ENCODE results near the gene MED26. TPM values are rescaled to one million over a fixed set of nuclear protein-coding genes. Genes with fewer than 3 reads are reported as not detected.
A peak's percentile ranks its signal among the peaks of the same experiment; 100 is the strongest.

Gene MED26
- total and polyA plus RNA-seq, 2 of the 13 experiments (the other 11 are each of a cell fraction or from before 2014, with no cell fraction given) = 3.5 to 3.8 TPM

DNA sequence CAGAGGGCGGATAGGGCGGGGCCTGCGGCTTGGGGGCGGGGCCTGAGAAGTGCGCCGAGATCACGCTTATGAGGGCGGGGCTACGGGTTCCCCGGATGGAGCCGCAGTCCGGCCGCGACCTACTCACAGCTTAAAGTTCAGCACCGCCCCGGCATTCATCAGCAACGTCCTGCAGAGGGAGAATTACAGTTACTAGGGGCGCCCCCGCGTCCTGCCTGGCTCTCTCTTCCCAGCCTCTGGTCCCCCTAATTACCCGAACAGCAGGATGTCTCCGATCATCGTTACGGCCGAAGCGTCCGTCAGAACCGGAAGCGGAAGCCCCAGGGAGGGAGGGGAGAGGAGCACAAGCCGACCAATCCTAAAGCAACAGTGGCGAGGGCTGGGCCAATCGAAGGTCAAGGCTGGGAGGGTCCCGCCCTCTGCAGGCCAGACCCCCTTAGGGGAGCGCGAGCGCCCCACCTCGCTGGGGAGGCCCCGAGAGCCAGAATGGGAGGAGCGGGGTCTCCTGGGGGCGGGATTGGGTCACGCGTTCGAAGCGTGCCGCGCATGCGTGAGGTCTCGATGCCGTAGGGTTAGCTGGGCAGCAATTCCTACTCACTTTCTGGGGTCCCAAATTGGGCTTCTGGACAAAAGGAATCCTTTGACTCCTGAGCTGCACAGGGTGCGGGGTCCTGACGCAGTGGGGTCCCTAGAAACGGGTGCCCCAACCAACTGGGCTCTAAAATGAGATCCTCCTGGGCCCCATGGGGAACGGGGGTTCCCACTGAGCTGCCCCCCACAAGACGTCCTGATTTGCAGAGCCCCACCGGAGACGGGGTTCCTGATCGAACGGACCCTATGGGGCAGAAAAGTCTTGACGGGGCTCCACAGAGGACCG is 32.1 kb upstream of the MED26 start, which contains the start of gene SMIM7 (continued):
- no peak; the same call in none of the 2 replicates for TF ChIP-seq ZBTB7B (CRISPR knock-in tag; IDR thresholded peaks at IDR 0.05)
- TF ChIP-seq EED (CRISPR knock-in tag; IDR thresholded peaks at IDR 0.05) = 0 out of 2 replicates have a peak, but pooled peaks have one; percentile 12
- TF ChIP-seq ASH2L (IDR thresholded peaks at IDR 0.05; ENCODE audit: insufficient read length, low read depth, low read length) = peak; percentile 95
- TF ChIP-seq, protein P1, sequence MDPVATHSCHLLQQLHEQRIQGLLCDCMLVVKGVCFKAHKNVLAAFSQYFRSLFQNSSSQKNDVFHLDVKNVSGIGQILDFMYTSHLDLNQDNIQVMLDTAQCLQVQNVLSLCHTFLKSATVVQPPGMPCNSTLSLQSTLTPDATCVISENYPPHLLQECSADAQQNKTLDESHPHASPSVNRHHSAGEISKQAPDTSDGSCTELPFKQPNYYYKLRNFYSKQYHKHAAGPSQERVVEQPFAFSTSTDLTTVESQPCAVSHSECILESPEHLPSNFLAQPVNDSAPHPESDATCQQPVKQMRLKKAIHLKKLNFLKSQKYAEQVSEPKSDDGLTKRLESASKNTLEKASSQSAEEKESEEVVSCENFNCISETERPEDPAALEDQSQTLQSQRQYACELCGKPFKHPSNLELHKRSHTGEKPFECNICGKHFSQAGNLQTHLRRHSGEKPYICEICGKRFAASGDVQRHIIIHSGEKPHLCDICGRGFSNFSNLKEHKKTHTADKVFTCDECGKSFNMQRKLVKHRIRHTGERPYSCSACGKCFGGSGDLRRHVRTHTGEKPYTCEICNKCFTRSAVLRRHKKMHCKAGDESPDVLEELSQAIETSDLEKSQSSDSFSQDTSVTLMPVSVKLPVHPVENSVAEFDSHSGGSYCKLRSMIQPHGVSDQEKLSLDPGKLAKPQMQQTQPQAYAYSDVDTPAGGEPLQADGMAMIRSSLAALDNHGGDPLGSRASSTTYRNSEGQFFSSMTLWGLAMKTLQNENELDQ (CRISPR knock-in tag; IDR thresholded peaks at IDR 0.05; ENCODE audit: borderline replicate concordance) = no peak; the same call in 1 of the 2 replicates
- TF ChIP-seq TCF12 (IDR thresholded peaks at IDR 0.05) = no peak
- TF ChIP-seq TCF12 (CRISPR knock-in tag; IDR thresholded peaks at IDR 0.05) = no peak
- 0 out of 2 replicates have a peak, but pooled peaks have one; percentile 25 for TF ChIP-seq ARHGAP35 (CRISPR knock-in tag; IDR thresholded peaks at IDR 0.05; ENCODE audit: borderline replicate concordance)
- no peak; the same call in 2 of the 3 replicates for TF ChIP-seq MXI1 (IDR thresholded peaks at IDR 0.05; ENCODE audit: borderline replicate concordance, low read depth, low read length)
- TF ChIP-seq TFE3 (CRISPR knock-in tag; IDR thresholded peaks at IDR 0.05) = peak; percentile 73
- no peak; the same call in 1 of the 2 replicates for TF ChIP-seq ZNF652 (CRISPR knock-in tag; IDR thresholded peaks at IDR 0.05; ENCODE audit: borderline replicate concordance, low read depth)
- TF ChIP-seq, protein P2, sequence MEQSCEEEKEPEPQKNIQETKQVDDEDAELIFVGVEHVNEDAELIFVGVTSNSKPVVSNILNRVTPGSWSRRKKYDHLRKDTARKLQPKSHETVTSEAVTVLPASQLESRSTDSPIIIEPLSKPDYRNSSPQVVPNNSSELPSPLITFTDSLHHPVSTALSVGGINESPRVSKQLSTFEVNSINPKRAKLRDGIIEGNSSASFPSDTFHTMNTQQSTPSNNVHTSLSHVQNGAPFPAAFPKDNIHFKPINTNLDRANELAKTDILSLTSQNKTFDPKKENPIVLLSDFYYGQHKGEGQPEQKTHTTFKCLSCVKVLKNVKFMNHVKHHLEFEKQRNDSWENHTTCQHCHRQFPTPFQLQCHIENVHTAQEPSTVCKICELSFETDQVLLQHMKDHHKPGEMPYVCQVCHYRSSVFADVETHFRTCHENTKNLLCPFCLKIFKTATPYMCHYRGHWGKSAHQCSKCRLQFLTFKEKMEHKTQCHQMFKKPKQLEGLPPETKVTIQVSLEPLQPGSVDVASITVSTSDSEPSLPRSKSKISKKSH (CRISPR knock-in tag; IDR thresholded peaks at IDR 0.05; ENCODE audit: borderline replicate concordance) = no peak
- peak; percentile 43; the same call in 1 of the 2 replicates for TF ChIP-seq ZNF772 (CRISPR knock-in tag; IDR thresholded peaks at IDR 0.05)
- TF ChIP-seq, protein P3, sequence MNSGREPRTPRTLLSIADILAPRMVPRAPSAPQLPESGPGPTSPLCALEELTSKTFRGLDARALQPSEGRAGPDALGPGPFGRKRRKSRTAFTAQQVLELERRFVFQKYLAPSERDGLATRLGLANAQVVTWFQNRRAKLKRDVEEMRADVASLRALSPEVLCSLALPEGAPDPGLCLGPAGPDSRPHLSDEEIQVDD (CRISPR knock-in tag; IDR thresholded peaks at IDR 0.05; ENCODE audit: borderline replicate concordance) = no peak
- no peak for TF ChIP-seq ADNP (CRISPR knock-in tag; IDR thresholded peaks at IDR 0.05)
- no peak for TF ChIP-seq SMARCC2 (IDR thresholded peaks at IDR 0.05)
- 0 out of 2 replicates have a peak, but pooled peaks have one; percentile 10 for TF ChIP-seq ZNF337 (CRISPR knock-in tag; IDR thresholded peaks at IDR 0.05; ENCODE audit: borderline replicate concordance, low read depth)
- TF ChIP-seq ZNF776 (CRISPR knock-in tag; IDR thresholded peaks at IDR 0.05) = no peak; the same call in 1 of the 2 replicates
- no peak for TF ChIP-seq MBNL3 (CRISPR knock-in tag; conservative IDR thresholded peaks at IDR 0.05)
- peak; percentile 77 for TF ChIP-seq ZNF501 (CRISPR knock-in tag; IDR thresholded peaks at IDR 0.05)
- TF ChIP-seq ZNF556 (CRISPR knock-in tag; IDR thresholded peaks at IDR 0.05; ENCODE audit: borderline replicate concordance) = no peak
- 0 out of 2 replicates have a peak, but pooled peaks have one; percentile 38 for TF ChIP-seq RFXAP (CRISPR knock-in tag; IDR thresholded peaks at IDR 0.05; ENCODE audit: borderline replicate concordance)
- 0 out of 2 replicates have a peak, but pooled peaks have one; percentile 36 for TF ChIP-seq ZNF724P (CRISPR knock-in tag; IDR thresholded peaks at IDR 0.05; ENCODE audit: borderline replicate concordance)
